C4-2B (cell line): ENCODE data around the gene ARIH2.

Experiments
- ZFX ChIP-seq: fragments of 450-650 bp; IDR thresholded peaks from 2 replicates; pipeline ENCODE4 v1.6.1; 2017
- TF ChIP-seq, protein P1 (sequence below): fragments of 450-650 bp; conservative IDR thresholded peaks from 2 replicates; pipeline ENCODE4 v1.5.1; 2017; ENCODE audit warnings: mild to moderate bottlenecking

DNA sequence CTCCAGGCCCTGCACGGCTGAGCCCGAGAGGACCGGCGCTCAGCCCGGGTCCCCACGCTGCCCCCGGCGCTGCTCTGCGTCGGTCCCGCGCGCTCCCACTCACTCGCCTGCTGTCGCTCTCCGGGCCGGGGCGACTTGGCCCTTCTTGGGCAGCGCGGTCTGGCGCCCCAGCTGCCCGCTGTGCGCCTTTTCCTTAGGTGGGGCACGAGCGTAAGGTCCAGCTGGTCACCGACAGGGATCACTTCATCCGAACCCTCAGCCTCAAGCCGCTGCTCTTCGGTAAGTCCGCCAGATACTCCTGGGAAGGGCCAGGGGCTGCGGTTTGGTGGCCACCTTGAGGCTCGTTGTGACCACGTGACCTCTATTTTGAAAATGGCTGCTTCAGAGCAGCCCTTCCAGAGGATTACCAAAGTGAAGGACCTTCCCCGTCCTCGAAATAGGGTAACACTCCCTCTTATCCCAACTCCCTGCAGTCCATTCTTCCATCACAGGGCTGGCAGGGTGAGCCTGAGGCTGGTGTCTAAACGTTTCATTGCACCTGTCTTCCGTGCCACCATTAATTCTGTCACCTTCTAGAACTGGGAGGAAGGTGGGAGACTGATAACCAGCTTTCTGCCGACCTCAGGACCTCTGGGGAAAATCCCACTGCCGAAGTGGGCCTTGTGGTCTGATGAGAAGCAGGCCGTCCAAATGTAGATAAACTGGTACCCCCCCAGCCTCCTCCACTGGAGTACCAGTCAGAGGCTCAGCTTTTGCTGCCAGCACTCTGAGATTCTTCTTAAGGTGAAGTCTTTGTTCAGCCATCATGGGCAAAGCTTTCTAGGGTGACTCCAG is 72.2 kb downstream of the ARIH2 start:
- TF ChIP-seq, protein P1, sequence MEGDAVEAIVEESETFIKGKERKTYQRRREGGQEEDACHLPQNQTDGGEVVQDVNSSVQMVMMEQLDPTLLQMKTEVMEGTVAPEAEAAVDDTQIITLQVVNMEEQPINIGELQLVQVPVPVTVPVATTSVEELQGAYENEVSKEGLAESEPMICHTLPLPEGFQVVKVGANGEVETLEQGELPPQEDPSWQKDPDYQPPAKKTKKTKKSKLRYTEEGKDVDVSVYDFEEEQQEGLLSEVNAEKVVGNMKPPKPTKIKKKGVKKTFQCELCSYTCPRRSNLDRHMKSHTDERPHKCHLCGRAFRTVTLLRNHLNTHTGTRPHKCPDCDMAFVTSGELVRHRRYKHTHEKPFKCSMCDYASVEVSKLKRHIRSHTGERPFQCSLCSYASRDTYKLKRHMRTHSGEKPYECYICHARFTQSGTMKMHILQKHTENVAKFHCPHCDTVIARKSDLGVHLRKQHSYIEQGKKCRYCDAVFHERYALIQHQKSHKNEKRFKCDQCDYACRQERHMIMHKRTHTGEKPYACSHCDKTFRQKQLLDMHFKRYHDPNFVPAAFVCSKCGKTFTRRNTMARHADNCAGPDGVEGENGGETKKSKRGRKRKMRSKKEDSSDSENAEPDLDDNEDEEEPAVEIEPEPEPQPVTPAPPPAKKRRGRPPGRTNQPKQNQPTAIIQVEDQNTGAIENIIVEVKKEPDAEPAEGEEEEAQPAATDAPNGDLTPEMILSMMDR = no peak
- TF ChIP-seq ZFX = no peak
